K562 (cell line): Measurements from ENCODE around the gene CCNC. TPM values are rescaled to one million over a fixed set of nuclear protein-coding genes. Genes with fewer than 3 reads are reported as not detected.

Source experiments
- ATAC-seq: fragments of 200-7000 bp; cut with Tn5 transposase; 3 replicates; pipeline ENCODE4 v1.9.1; 2020; ENCODE audit warnings: moderate library complexity
- BruUV-seq: library from RNA; stranded (reverse); fragments of 400-500 nt; replicated peaks from 2 replicates; lab custom pipeline; 2021; lab: Mats Ljungman, UMichigan
- CTCF ChIA-PET: fragments of 300-600 bp; formaldehyde crosslinking; extraction: SDS; loops from one replicate; lab custom pipeline; 2021; ENCODE audit warnings: low intra/inter-chr PET ratio; lab: Yijun Ruan, JAX
- POLR2A ChIA-PET: fragments of 300-600, 350-650 bp; sonication (Branson Sonifier 250); formaldehyde crosslinking; extraction: SDS; loops from one replicate; lab custom pipeline; 2021; ENCODE audit warnings: antibody characterized with exemption, inconsistent platforms; lab: Yijun Ruan, JAX
- DNase-seq, 4 experiments: peaks; one replicate each; pipeline versions ENCODE4 v3.0.0 to v3.0.0-alpha.2; 2011 to 2018; ENCODE audit warnings: low spot score in 3 of 4, mixed read lengths in 3 of 4; ENCODE audit errors: extremely low read depth in 1 of 4
- FAIRE-seq: peaks from 2 replicates; lab custom pipeline; 2011; peaks lifted over from hg19 to GRCh38; lab: Jason Lieb, UNC
- H2AFZ ChIP-seq: 2 replicates; pipeline ENCODE4 v1.6.0; 2011; ENCODE audit warnings: low read depth, low read length, control low read depth, inconsistent platforms
- H3K27ac ChIP-seq: fragments of 200-600 bp; 3 replicates; pipeline ENCODE4 v1.8.0; 2011; ENCODE audit warnings: low read depth, mild to moderate bottlenecking, control low read depth, inconsistent platforms, low read length, moderate library complexity, mixed read lengths; ENCODE audit errors: extremely low read depth
- H3K27me3 ChIP-seq, 2 experiments: fragments of 300-600 bp in 1 of 2; 2 replicates in 1 of 2; 3 replicates in 1 of 2; pipeline versions ENCODE4 v1.6.0 to v1.8.0; 2011; ENCODE audit warnings: inconsistent platforms in 2 of 2, low read length in 2 of 2, mild to moderate bottlenecking in 1 of 2, mixed read lengths in 1 of 2, moderate library complexity in 1 of 2; ENCODE audit not compliant: control insufficient read depth in 2 of 2, insufficient read depth in 2 of 2
- H3K36me3 ChIP-seq: fragments of 300-600 bp; 3 replicates; pipeline ENCODE4 v1.8.0; 2011; ENCODE audit warnings: mild to moderate bottlenecking, low read length, inconsistent platforms; ENCODE audit not compliant: control insufficient read depth, insufficient read depth
- H3K4me1 ChIP-seq, 2 experiments: fragments of 200-600 bp in 1 of 2; replicated peaks in 1 of 2; 2 replicates in 1 of 2; 3 replicates in 1 of 2; pipeline versions ENCODE4 v1.5.1 to v1.8.0; 2011; ENCODE audit warnings: inconsistent platforms in 2 of 2, low read length in 2 of 2, mild to moderate bottlenecking in 1 of 2, mixed read lengths in 1 of 2, moderate library complexity in 1 of 2; ENCODE audit not compliant: control insufficient read depth in 2 of 2, insufficient read depth in 2 of 2
- H3K4me2 ChIP-seq: 2 replicates; pipeline ENCODE4 v1.6.1; 2011; ENCODE audit warnings: low read length, control low read depth, inconsistent platforms, mixed read lengths; ENCODE audit not compliant: insufficient read depth
- H3K4me3 ChIP-seq: fragments of 200-600 bp; sonication (generic), shearing (Covaris generic); 2 replicates; pipeline ENCODE4 v1.5.1; 2016; ENCODE audit warnings: control low read depth, inconsistent platforms
- H3K79me2 ChIP-seq: fragments of 200-600 bp; 3 replicates; pipeline ENCODE4 v1.8.0; 2011; ENCODE audit warnings: low read length, inconsistent platforms; ENCODE audit not compliant: control insufficient read depth, insufficient read depth
- H3K9ac ChIP-seq, 2 experiments: 2 replicates each; pipeline versions ENCODE4 v1.6.0 to v1.6.1; 2011; ENCODE audit warnings: low read depth in 2 of 2, low read length in 2 of 2, control low read depth in 1 of 2, inconsistent platforms in 1 of 2, mild to moderate bottlenecking in 1 of 2, mixed read lengths in 1 of 2; ENCODE audit not compliant: insufficient read depth in 1 of 2
- H3K9me1 ChIP-seq: one replicate; pipeline ENCODE4 v1.6.0; 2011; ENCODE audit warnings: inconsistent platforms, mild to moderate bottlenecking, low read length, moderate library complexity; ENCODE audit not compliant: control insufficient read depth, insufficient read depth
- H3K9me3 ChIP-seq: replicated peaks from 2 replicates; pipeline ENCODE4 v1.5.1; 2011; ENCODE audit warnings: low read depth, low read length, inconsistent platforms; ENCODE audit not compliant: control insufficient read depth, insufficient read depth
- H4K20me1 ChIP-seq: replicated peaks from 2 replicates; pipeline ENCODE4 v1.6.1; 2011; ENCODE audit warnings: low read length, inconsistent platforms, mixed read lengths; ENCODE audit not compliant: control insufficient read depth, insufficient read depth
- CBX2 ChIP-seq: fragments of 200-600 bp; sonication (generic); IDR thresholded peaks from one replicate; pipeline ENCODE4 v1.6.1; 2012; ENCODE audit warnings: mild to moderate bottlenecking, low read length, inconsistent platforms; ENCODE audit not compliant: insufficient read depth, poor library complexity, severe bottlenecking
- KLF6 ChIP-seq: fragments of 250-450 bp; sonication (Bioruptor Pico); IDR thresholded peaks from 2 replicates; pipeline ENCODE4 v1.4.0; 2020; ENCODE audit warnings: mild to moderate bottlenecking, moderate library complexity, borderline replicate concordance
- SAFB ChIP-seq: fragments of 200-400 bp; formaldehyde crosslinking; IDR thresholded peaks from 2 replicates; pipeline ENCODE4 v1.6.1; 2017; ENCODE audit warnings: low read depth, low read length, borderline replicate concordance
- ZNF232 ChIP-seq: sonication (generic); formaldehyde crosslinking; IDR thresholded peaks from 2 replicates; pipeline ENCODE4 v1.8.0; 2022; ENCODE audit warnings: mild to moderate bottlenecking, missing genetic modification reagents
- WGBS: fragments of 100-300 bp; shearing (Covaris generic); methylation state at CpG from one replicate; pipeline ENCODE4 v1.1.6; 2016; ENCODE audit warnings: low coverage, mixed read lengths; ENCODE audit not compliant: insufficient coverage; ENCODE audit errors: missing lambda C conversion rate; 5-methylcytosine and 5-hydroxymethylcytosine counted together
- in situ Hi-C: fragments of 300-500 bp; cut with MboI; formaldehyde crosslinking; loops from 4 replicates; pipeline ENCODE4 v1.15.0; 2018; ENCODE audit warnings: inconsistent platforms, mixed read lengths
- intact Hi-C: fragments of 100-400 bp; cut with micrococcal nuclease; formaldehyde crosslinking; loops from 2 replicates; pipeline ENCODE4 v1.14.2; 2022
- polyA plus RNA-seq, 8 experiments: library from polyadenylated mRNA; depleted of rRNA in 4 of 8; stranded (reverse) in 5 of 8; unstranded in 3 of 8; fragments of >200 nt; fragmentation: Nextera tagmentation in 2 of 8; fragmentation: Illumina TruSeq in 1 of 8; extraction: Ambion mirVana in 2 of 8; extraction: Trizol in 1 of 8; gene quantifications; 2 replicates each; pipeline versions ENCODE4 v1.2.1 to v1.2.3, GENCODE V29; 2011 to 2014; ENCODE audit warnings: inconsistent platforms in 1 of 8, missing spikeins in 1 of 8
- total RNA-seq, 7 experiments: library from RNA; depleted of rRNA in 6 of 7; stranded (reverse); fragments of >200 nt in 6 of 7; fragmentation: Illumina TruSeq in 2 of 7; extraction: Trizol in 2 of 7; gene quantifications; 2 replicates each; pipeline versions ENCODE4 v1.2.1 to v1.2.3, GENCODE V29; 2011 to 2021; ENCODE audit warnings: low replicate concordance in 1 of 7

The CCNC gene
- total and polyA plus RNA-seq, 9 of the 15 experiments (the other 6 are each of a cell fraction or from before 2014, with no cell fraction given) = 68.7 to 177 (median 99.6) TPM

GRCh38 chr6:99605911-99606655 is 37.6 kb upstream of the CCNC start:
- Histone ChIP-seq H3K36me3 (no peaks in the 10 kb centered on the region), H3K4me1 (peaks cover 3 to 21% of the 10 kb centered on the region in 2 experiments; a peak in 2 of 5 replicates), H4K20me1 (no peaks in the 10 kb centered on the region), H3K27ac (no peak overlapping the region), H3K9ac (no peak overlapping the region), H3K9me3 (no peaks in the 10 kb centered on the region), H3K4me2 (no peak overlapping the region), H2AFZ (no peak overlapping the region), H3K79me2 (no peaks in the 10 kb centered on the region), H3K4me3 (no peak overlapping the region), H3K9me1 (no peaks in the 10 kb centered on the region), H3K27me3 (peaks cover 43 to 64% of the 10 kb centered on the region in 2 experiments)
- in situ Hi-C loops = no loop called here
- CTCF ChIA-PET = no interaction called here
- POLR2A ChIA-PET = interaction anchor here (0.6 kb wide), 1 partner anchor 1620 kb away, joined by 3 read pairs; no protein-coding TSS in a partner anchor
- DNase-seq (no peak), ATAC-seq (no peak), FAIRE-seq (peak; percentile 26)
- 21% methylated on average over 16 of the region's 16 CpGs for WGBS
- TF ChIP-seq ZNF232 (CRISPR knock-in tag) (no peak), KLF6 (CRISPR knock-in tag) (no peak), CBX2 (peak; percentile 3), SAFB (no peak)
- intact Hi-C loops = no loop called here
- BruUV-seq = no TSS peak
